Measurements from ENCODE around the gene MTMR2. TPM values are rescaled to one million over a fixed set of nuclear protein-coding genes. Genes with fewer than 3 reads are reported as not detected.

Gene MTMR2
- total and polyA plus RNA-seq, 9 of the 15 experiments (the other 6 are each of a cell fraction or from before 2014, with no cell fraction given) = 12.6 to 35.8 (median 25.2) TPM

DNA sequence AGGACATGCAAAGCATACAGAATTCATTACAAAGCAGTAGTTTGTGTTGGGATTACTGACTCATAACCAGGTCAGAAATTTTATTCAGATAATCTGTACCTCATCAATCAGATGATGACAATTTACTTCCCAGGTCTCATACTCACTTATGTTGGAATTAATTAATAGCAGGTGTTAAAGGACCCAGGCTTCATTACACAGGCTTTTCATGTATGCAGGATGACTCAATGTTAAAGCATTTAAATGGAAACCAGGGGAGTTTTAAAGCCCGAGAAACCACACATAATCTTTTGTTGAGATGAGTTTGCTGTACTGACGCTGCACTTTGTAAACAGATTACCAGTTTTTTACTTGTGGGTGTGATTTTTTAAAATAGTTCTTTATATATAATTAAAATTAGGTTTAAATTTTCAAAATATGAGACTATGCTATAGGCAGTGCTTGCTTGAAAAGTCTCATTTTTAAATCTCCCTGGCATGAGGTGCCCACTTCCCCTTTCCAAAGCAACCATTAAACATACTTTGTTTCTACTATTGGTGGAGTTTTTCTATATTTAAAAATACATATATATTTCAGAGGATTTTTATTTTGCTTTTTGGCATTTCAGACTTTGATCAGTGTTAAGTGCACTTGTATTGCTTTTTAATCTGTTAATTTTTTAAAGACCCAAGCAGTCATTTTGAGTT is 92.6 kb downstream of the MTMR2 start:
- Histone ChIP-seq H3K27ac (ENCODE audit: extremely low read depth, low read depth, low read length) (no peak overlapping the region), H3K79me2 (ENCODE audit: control insufficient read depth, insufficient read depth, low read length) (no peaks in the 10 kb centered on the region), H3K9me1 (ENCODE audit: control insufficient read depth, insufficient read depth, low read length) (no peaks in the 10 kb centered on the region), H3K27me3 (ENCODE audit: control insufficient read depth in 2 of 2, insufficient read depth in 2 of 2, low read length in 2 of 2) (no peaks in the 10 kb centered on the region), H3K4me1 (replicated peaks in 1 of 2; ENCODE audit: control insufficient read depth in 2 of 2, insufficient read depth in 2 of 2, low read length in 2 of 2) (no peaks in the 10 kb centered on the region), H2AFZ (ENCODE audit: low read depth, low read length) (no peak overlapping the region), H4K20me1 (replicated peaks; ENCODE audit: control insufficient read depth, insufficient read depth, low read length) (no peaks in the 10 kb centered on the region), H3K9me3 (replicated peaks; ENCODE audit: control insufficient read depth, insufficient read depth, low read depth, low read length) (no peaks in the 10 kb centered on the region), H3K36me3 (ENCODE audit: control insufficient read depth, insufficient read depth, low read length) (peaks cover 84% of the 10 kb centered on the region), H3K9ac (ENCODE audit: insufficient read depth in 1 of 2, low read depth in 2 of 2, low read length in 2 of 2) (no peak overlapping the region), H3K4me2 (ENCODE audit: insufficient read depth, low read length) (no peak overlapping the region), H3K4me3 (no peak overlapping the region)
- TF ChIP-seq BCOR (IDR thresholded peaks at IDR 0.05) (no peak), SPI1 (IDR thresholded peaks at IDR 0.05; ENCODE audit: borderline replicate concordance, low read depth, low read length) (peak; percentile 47)
- ChIA-PET POLR2A (no interaction called here), CTCF (ENCODE audit: low intra/inter-chr PET ratio) (no interaction called here)
- intact Hi-C loops (cut with micrococcal nuclease) = no loop called here
- BruUV-seq (replicated peaks) = no TSS peak
- in situ Hi-C loops (cut with MboI) = no loop called here
- DNase-seq (ENCODE audit: extremely low read depth in 1 of 4, low spot score in 3 of 4) (no peak), ATAC-seq (no peak), FAIRE-seq (no peak)
- WGBS (ENCODE audit: insufficient coverage, low coverage, missing lambda C conversion rate) = 76% methylated on average over 2 of the region's 2 CpGs

DNA sequence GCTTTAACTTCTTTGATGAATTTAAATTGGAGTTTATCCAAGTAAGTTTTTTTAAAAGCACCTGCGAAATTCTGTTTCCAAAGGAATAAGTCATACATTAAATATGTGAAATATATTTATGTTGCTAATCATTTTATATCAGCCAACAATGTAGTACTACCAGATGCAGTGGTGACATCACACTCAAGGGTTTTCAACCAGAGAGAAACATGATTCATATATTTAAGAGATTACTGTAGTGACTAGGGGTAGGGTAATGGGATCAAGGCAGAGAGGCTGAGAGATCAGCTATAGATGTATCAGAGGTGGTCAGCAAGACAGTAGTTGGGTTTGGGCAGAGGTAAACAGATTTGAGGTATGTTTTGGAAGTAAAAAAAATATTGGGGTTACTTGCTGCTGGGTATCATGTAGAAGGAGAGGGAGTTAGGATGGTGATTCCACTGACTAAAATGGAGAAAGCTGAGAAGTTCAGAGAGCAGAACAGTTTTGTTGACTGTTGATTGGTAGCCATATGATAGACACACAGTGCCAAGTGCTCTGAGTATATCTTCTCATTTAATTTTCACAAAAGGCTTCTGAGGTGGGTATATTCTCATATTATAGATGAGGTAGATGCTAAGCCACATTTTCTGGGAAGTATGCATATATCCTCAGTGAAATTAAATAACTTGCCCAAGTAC is 94.2 kb downstream of the MTMR2 start:
- H3K4me2 ChIP-seq (ENCODE audit: insufficient read depth, low read length) = no peak overlapping the region
- 92% methylated on average over 1 of the region's 1 CpG for WGBS (ENCODE audit: insufficient coverage, low coverage, missing lambda C conversion rate)
- CTCF ChIA-PET (ENCODE audit: low intra/inter-chr PET ratio) = no interaction called here
- no peaks in the 10 kb centered on the region for H3K79me2 ChIP-seq (ENCODE audit: control insufficient read depth, insufficient read depth, low read length)
- H3K36me3 ChIP-seq (ENCODE audit: control insufficient read depth, insufficient read depth, low read length) = peaks cover 80% of the 10 kb centered on the region
- intact Hi-C loops (cut with micrococcal nuclease) (no loop called here), in situ Hi-C loops (cut with MboI) (no loop called here)
- H2AFZ ChIP-seq (ENCODE audit: low read depth, low read length) = no peak overlapping the region
- H3K9ac ChIP-seq (ENCODE audit: insufficient read depth in 1 of 2, low read depth in 2 of 2, low read length in 2 of 2) = no peak overlapping the region
- FAIRE-seq (no peak), DNase-seq (ENCODE audit: extremely low read depth in 1 of 4, low spot score in 3 of 4) (peak in 1 of 4 experiments; percentile 10), ATAC-seq (no peak)
- no TSS peak for BruUV-seq (replicated peaks)
- no peak overlapping the region for H3K4me3 ChIP-seq
- no peak overlapping the region for H3K27ac ChIP-seq (ENCODE audit: extremely low read depth, low read depth, low read length)
- H3K9me3 ChIP-seq (replicated peaks; ENCODE audit: control insufficient read depth, insufficient read depth, low read depth, low read length) = no peaks in the 10 kb centered on the region
- no peaks in the 10 kb centered on the region for H4K20me1 ChIP-seq (replicated peaks; ENCODE audit: control insufficient read depth, insufficient read depth, low read length)
- no peaks in the 10 kb centered on the region for H3K4me1 ChIP-seq (replicated peaks in 1 of 2; ENCODE audit: control insufficient read depth in 2 of 2, insufficient read depth in 2 of 2, low read length in 2 of 2)
- POLR2A ChIA-PET = interaction anchor here (0.6 kb wide), 1 partner anchor 252 kb away, joined by 3 read pairs; no protein-coding TSS in a partner anchor
- no peaks in the 10 kb centered on the region for H3K27me3 ChIP-seq (ENCODE audit: control insufficient read depth in 2 of 2, insufficient read depth in 2 of 2, low read length in 2 of 2)
- no peaks in the 10 kb centered on the region for H3K9me1 ChIP-seq (ENCODE audit: control insufficient read depth, insufficient read depth, low read length)
- TF ChIP-seq BDP1 (IDR thresholded peaks at IDR 0.05; ENCODE audit: insufficient read depth, insufficient read length) (no peak), SREBF2 (CRISPR knock-in tag; IDR thresholded peaks at IDR 0.05) (no peak), SMARCB1 (IDR thresholded peaks at IDR 0.05; ENCODE audit: insufficient read length, low read depth) (no peak), ZNF79 (CRISPR knock-in tag; IDR thresholded peaks at IDR 0.05; ENCODE audit: low read depth) (no peak), HIVEP1 (CRISPR knock-in tag; IDR thresholded peaks at IDR 0.05) (no peak), NFIC (IDR thresholded peaks at IDR 0.05) (no peak), ZNF197 (CRISPR knock-in tag; IDR thresholded peaks at IDR 0.05; ENCODE audit: low read depth) (no peak), DNMT1 (IDR thresholded peaks at IDR 0.05) (no peak)
- TF ChIP-seq, protein P1, sequence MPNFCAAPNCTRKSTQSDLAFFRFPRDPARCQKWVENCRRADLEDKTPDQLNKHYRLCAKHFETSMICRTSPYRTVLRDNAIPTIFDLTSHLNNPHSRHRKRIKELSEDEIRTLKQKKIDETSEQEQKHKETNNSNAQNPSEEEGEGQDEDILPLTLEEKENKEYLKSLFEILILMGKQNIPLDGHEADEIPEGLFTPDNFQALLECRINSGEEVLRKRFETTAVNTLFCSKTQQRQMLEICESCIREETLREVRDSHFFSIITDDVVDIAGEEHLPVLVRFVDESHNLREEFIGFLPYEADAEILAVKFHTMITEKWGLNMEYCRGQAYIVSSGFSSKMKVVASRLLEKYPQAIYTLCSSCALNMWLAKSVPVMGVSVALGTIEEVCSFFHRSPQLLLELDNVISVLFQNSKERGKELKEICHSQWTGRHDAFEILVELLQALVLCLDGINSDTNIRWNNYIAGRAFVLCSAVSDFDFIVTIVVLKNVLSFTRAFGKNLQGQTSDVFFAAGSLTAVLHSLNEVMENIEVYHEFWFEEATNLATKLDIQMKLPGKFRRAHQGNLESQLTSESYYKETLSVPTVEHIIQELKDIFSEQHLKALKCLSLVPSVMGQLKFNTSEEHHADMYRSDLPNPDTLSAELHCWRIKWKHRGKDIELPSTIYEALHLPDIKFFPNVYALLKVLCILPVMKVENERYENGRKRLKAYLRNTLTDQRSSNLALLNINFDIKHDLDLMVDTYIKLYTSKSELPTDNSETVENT (CRISPR knock-in tag; IDR thresholded peaks at IDR 0.05) = no peak
- TF ChIP-seq, protein P2, sequence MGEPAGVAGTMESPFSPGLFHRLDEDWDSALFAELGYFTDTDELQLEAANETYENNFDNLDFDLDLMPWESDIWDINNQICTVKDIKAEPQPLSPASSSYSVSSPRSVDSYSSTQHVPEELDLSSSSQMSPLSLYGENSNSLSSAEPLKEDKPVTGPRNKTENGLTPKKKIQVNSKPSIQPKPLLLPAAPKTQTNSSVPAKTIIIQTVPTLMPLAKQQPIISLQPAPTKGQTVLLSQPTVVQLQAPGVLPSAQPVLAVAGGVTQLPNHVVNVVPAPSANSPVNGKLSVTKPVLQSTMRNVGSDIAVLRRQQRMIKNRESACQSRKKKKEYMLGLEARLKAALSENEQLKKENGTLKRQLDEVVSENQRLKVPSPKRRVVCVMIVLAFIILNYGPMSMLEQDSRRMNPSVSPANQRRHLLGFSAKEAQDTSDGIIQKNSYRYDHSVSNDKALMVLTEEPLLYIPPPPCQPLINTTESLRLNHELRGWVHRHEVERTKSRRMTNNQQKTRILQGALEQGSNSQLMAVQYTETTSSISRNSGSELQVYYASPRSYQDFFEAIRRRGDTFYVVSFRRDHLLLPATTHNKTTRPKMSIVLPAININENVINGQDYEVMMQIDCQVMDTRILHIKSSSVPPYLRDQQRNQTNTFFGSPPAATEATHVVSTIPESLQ (CRISPR knock-in tag; IDR thresholded peaks at IDR 0.05) = no peak
